Endometrial microvascular endothelial cells (primary cell): ENCODE measurements around the gene MYH11. TPM values are rescaled to one million over a fixed set of nuclear protein-coding genes. Genes with fewer than 3 reads are reported as not detected.
"Not testable (repeated sequence)": the region's sequence is repeated elsewhere in the genome, so short reads cannot be mapped to it uniquely, and the experiment has no call there.

Source experiments
- in situ Hi-C: cut with HindIII; loops from 2 replicates; pipeline ENCODE4 v1.10.0; 2017; ENCODE audit warnings: low sequenced_read_pairs, low pct_unique_long_range_greater_than_20kb; ENCODE audit errors: inconsistent ontology term
- total RNA-seq: library from RNA; depleted of rRNA; stranded (reverse); fragments of >200 nt; gene quantifications from one replicate; pipeline ENCODE4 v1.2.3, GENCODE V29; 2015; ENCODE audit errors: inconsistent ontology term

The MYH11 gene
- total RNA-seq, 1 donor from 2014 or later = not detected

- in situ Hi-C loops = not testable (repeated sequence)
Observed at GRCh38 chr16:15850555-15850954, 6.3 kb downstream of the MYH11 start.

DNA sequence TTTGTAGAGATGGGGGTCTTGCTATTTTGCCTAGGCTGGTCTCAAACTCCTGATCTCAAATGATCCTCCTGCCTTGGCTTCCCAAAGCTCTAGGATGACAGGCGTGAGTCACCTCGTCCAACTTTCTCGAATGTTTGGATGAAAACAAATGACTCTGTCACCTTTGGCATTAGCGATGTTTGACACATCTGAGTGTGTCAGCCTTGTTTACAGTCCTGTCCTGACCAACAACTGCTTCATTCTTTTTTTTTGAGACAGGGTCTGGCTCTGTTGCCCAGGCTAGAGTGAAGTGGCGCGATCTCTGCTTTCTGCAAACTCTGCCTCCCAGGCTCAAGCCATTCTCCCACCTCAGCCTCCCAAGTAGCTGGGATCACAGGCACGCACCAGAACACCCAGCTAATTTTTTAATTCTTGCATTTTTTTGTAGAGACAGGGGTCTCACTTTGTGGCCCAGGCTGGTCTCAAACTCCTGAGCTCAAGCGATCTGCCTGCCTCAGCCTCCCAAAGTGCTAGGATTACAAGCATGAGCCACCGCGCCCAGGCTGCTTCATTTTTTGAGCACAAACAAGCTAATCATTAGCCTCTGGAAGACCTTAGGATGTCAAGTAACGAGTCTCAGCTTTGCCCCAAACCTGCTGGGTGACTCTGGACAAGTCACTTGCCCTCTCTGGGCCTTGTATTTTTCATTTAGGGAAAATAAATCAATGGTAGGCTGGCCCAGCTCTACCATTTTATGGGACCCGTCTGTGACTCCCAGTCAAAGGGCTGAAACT, 7.4 kb downstream of the MYH11 start:
- in situ Hi-C loops = no loop called here

DNA sequence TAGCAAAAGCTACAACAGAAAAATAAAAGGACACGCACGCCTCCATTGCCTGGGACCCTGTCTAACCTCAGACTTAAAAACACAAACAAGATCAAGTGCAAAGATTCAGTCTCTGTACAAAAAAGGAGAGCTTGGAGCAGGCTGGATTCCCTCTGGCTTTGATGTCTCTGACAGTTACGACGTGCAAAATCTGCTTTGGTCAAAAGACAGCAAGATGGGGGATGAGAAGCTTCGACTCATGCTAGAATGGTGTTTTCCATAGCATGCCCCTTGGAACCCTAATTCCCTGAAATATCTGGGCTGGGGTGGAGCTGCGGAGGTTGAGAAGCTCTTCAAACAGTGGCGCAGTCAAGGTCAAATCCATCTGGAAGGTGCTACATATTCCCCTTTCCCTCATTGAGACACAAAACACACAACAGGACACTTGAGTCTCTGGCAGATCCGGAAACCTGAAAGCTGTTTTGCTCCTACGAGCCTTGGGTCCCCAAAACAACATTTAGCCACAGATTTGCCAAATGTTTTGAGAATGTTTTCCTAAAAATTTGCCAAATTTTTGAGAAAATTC, 9.1 kb downstream of the MYH11 start:
- in situ Hi-C loops = no loop called here

GRCh38 chr16:15846510-15846909, 10.3 kb downstream of the MYH11 start:
- in situ Hi-C loops = no loop called here

- in situ Hi-C loops = no loop called here
Observed at GRCh38 chr16:15843635-15844279, 13.1 kb downstream of the MYH11 start.

DNA sequence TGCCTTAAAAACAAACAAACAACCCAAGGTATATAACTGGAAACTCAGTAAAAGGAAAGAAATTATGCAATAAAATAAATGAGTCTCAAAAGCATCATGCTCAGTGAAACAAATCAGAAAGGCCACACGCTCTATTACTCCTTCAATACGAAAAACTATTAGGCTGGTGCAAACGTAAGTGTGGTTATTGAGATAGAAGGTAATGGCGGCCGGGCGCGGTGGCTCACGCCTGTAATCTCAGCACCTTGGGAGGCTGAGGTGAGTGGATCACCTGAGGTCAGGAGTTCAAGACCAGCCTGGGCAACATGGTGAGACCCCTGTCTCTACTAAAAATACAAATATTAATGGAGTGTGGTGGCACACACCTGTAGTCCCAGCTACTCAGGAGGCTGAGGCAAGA, 17.6 kb downstream of the MYH11 start:
- in situ Hi-C loops = not testable (repeated sequence)

- in situ Hi-C loops = no loop called here
Observed at GRCh38 chr16:15837761-15838160, 19.1 kb downstream of the MYH11 start.

DNA sequence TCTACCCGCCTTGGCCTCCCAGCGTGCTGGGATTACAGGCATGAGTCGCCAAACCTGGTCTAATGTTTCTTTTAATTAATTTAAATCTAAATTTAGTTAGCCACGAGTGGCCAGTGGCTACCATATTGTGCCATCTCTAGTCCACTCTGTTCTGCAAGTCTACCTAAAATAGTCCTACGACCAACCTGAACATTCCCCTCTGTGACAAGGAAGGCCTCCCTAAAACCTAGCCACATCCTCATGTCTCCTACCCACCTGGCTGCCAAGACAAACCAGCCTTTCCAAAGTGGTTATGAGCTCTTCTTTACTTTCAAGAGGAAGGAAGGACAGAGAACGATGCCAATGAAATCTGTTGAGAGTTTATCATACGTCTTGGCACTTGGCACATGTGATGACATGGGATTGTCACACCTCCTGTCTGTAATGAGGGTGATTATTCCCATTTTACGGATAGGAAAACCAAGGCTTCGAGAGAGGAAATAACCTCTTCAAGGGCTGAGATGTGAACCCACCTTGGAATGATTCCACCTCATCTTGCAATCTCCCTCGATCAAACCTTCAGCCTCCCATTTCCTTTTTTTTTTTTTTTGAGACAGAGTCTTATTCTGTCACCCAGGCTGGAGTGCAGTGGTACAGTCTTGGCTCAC, 19.7 kb downstream of the MYH11 start:
- in situ Hi-C loops = no loop called here

DNA sequence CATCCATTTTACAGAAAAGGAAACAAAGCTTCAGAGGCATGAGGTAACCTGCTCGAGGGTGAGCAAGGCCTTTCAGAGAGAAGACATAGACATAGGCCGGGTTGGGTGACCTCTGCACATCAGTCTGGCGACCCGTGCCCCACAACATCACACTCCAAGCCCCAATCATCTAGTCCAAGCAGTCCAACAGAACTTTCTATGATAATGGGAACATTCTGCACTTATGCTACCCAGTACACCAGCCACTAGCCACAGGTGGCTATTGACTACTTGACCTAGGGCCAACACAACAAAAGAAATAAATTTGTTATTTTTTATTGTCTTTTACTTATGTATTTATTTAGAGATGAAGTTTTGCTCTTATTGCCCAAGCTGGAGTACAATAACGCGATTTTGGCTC, 20.8 kb downstream of the MYH11 start:
- in situ Hi-C loops = no loop called here

- in situ Hi-C loops = no loop called here
Observed at GRCh38 chr16:15835136-15835878, 21.5 kb downstream of the MYH11 start.

DNA sequence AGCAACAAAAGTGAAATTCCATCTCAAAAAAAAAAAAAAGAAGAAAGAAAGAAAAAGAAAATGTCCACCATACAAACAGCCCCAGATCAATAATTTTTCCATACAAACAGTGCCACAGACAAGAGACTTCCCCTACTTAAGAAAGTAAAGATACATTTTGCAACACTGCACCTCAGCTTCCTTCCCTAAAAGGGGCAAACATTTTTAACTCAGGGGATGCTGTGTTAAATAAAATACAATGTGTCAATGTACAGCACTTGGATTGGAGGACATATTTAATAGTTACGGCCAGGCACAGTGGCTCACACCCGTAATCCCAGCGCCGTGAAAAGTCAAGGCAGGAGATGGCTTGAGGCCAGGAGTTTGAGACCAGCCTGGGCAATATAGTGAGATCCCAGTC, 22.3 kb downstream of the MYH11 start:
- in situ Hi-C loops = no loop called here

DNA sequence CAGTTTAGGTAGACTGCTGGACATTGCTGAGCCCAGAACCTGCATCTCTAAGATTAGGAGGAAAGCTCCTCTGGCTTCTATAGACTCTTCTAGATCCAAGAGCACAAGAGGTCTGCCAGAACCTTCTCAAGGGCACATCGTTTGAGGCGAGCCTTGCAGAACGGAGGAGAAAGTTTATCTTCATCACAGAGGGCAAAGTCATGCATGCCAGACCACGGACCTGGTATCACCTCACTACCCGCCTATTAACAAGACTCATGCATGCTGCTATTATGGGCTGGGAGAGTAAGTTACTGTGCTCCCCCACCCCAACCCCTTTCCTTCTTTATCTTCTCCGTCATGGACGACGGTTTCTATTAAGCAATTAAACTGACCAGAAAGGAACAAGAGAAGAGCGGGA, 23.3 kb downstream of the MYH11 start:
- in situ Hi-C loops = no loop called here

DNA sequence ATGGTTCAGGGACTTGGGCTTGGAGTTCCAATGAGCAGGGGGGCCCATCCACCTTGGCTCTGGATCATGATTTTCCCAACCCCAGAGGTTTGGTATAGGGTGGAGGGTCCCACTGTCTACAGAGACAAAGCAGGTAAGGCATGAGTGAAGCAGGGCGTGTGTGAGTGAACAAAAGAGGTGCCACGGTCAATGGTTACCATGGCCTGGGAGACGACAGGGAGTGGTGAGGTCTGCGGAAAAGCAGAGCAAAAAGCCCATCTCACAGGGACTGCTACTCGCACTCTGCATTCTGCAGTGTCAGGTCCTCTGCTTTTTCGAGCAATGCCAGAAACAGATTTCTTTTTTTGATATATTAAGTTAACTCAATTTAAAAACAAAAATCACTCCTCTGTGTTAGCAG, 24.6 kb downstream of the MYH11 start:
- in situ Hi-C loops = no loop called here

- in situ Hi-C loops = no loop called here
Observed at GRCh38 chr16:15830832-15831451, 25.9 kb downstream of the MYH11 start.

- in situ Hi-C loops = no loop called here
Observed at GRCh38 chr16:15829460-15829859, 27.4 kb downstream of the MYH11 start.

- in situ Hi-C loops = no loop called here
Observed at GRCh38 chr16:15827709-15828343, 29.0 kb downstream of the MYH11 start.

GRCh38 chr16:15827299-15827698, 29.5 kb downstream of the MYH11 start:
- in situ Hi-C loops = no loop called here

GRCh38 chr16:15825750-15826305, 31.0 kb downstream of the MYH11 start:
- in situ Hi-C loops = no loop called here
